NCI-H748 (cell line): ENCODE results near the gene UNC50.
"Not testable (repeated sequence)": the region's sequence is repeated elsewhere in the genome, so short reads cannot be mapped to it uniquely, and the experiment has no call there.

Source experiments
- DNase-seq: peaks from one replicate; lab custom pipeline; 2025; ENCODE audit not compliant: unreplicated experiment; lab: John Stamatoyannopoulos, UW

The UNC50 gene

DNA sequence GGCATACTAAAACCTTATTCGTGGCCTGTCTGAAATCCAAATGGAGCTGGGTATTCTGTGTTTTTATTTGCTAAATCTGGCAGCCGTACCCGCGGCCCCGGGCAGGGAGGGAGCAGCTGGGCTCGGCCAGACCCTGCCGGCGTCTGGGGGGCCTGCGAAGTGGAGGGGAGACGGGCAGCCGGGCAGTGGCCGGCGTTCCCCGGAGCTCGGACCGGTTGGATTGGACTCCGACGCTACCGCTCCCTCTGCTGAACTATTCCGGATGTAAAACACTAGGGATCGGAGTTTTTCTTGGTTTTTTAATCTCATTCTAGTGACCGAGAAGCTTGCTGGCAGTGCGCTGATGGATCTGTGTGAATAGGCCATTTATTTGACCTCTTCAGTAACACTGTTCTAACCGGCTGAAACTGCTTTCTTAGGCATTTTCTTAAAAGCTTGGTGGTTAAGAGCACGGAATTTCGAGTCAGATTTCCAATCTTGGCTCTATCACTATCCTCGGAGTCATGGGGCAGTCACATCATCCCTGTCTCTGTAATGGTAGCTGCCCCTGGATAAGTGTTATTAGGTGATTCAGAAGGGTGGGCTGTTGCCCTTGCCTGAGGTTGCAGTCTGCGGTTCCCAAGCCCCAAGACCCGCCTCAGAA lies 694 bp downstream of the UNC50 start:
- peak; percentile 33 for DNase-seq

- no peak for DNase-seq
Observed at GRCh38 chr2:98614024-98614739, 5.8 kb downstream of the UNC50 start.

- DNase-seq = no peak
Observed at GRCh38 chr2:98615481-98615880, 7.1 kb downstream of the UNC50 start.

- no peak for DNase-seq
Observed at GRCh38 chr2:98617149-98617548, 8.8 kb downstream of the UNC50 start.

- no peak for DNase-seq
Observed at GRCh38 chr2:98623657-98624056, 15.3 kb downstream of the UNC50 start.

GRCh38 chr2:98632351-98632750 lies 24.0 kb downstream of the UNC50 start:
- no peak for DNase-seq

DNA sequence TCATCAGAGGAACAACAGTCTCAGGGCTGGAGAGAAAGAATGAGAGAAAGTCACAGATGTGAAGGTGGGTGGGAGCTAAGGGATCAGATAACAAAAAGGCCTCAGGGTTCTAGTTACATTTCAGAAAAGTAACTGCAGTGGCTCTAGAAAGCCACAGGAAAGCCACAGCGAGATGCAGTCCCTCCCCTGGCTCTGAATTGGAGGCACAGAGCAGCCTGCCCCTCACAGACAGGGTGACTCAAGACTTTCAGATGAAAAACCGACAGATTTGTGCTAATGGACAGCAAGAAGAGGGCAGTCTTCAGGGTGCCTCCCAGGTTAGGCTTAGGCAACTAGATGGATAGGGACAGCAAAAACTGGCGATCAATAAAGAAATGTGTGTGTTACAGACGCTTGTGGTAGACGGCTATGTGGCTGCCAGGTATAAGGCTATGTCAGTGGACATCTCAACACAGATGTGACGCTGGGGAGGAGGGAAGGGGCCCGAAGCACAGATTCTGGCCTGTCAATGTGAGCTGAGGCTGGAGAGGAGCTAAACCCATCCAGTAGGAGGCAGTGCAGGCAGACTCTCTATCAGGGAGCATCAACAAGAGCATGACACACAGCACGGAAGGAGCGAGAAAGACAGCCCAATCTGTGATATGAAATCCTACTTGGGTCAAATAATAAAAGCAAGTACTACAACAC lies 26.2 kb downstream of the UNC50 start:
- DNase-seq = no peak

GRCh38 chr2:98637401-98638147 lies 29.2 kb downstream of the UNC50 start:
- no peak for DNase-seq

DNA sequence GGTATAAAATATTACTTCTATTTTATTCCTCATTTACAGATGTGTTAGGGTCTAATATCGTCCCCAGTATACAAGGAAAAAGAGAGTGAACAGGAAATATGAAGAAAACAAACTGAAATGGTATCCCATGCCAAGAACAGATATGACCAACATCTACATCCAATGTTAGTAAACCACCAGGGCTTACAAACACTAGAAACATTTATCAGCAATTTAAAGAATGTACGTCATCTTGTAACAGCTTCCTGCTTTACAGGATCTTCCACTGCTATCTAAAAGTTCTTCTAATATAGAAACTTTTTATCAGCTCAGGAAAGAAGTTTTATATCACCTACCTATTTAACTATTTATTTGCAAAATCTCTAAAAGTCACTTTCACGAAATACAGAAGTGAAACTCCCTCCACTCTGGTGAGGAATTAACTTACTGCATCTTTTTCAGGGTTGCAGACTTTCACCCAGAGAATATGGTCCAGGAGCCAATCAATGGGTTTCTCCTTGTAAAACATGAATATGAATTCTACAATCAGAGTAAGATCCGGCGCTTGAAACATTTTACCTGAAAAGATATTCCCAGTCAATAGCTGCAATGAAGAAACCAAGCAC lies 35.2 kb downstream of the UNC50 start:
- DNase-seq = no peak

DNA sequence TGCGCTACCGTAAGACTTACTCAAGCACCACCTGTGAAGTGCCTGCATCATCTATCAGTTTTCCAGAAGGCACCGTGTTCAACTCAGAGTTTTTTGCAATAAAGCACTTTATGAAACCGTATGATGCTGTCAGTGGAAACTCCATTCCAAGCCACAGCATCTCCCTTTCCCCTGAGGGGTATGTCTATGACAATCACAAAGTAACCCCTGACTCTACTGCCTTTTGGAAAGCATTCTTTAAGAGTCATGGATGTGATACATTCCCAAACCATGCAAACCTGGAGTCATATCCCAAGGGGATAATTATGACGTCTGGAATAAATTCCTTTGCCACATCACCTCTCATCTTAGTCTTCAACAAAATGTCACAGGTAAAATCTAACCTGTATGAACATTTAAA lies 39.2 kb downstream of the UNC50 start:
- no peak for DNase-seq

DNA sequence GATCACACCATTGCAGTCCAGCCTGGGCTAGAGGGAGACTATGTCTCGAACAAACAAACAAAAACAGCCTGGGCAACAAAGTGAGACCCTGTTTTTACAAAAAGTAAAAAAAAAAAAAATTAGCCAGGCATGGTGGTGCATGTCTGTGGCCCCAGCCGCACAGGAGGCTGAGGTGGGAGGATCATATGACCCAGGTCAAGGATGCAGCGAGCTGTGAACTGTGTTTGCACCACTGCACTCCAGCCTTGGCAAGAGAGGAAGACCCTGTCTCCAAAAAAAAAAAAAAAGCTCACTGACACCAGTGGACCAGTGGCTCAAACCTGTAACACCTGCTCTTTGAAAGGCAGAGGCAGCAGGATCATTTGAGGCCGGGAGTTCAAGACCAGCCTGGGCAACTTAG lies 40.1 kb downstream of the UNC50 start:
- no peak for DNase-seq

DNA sequence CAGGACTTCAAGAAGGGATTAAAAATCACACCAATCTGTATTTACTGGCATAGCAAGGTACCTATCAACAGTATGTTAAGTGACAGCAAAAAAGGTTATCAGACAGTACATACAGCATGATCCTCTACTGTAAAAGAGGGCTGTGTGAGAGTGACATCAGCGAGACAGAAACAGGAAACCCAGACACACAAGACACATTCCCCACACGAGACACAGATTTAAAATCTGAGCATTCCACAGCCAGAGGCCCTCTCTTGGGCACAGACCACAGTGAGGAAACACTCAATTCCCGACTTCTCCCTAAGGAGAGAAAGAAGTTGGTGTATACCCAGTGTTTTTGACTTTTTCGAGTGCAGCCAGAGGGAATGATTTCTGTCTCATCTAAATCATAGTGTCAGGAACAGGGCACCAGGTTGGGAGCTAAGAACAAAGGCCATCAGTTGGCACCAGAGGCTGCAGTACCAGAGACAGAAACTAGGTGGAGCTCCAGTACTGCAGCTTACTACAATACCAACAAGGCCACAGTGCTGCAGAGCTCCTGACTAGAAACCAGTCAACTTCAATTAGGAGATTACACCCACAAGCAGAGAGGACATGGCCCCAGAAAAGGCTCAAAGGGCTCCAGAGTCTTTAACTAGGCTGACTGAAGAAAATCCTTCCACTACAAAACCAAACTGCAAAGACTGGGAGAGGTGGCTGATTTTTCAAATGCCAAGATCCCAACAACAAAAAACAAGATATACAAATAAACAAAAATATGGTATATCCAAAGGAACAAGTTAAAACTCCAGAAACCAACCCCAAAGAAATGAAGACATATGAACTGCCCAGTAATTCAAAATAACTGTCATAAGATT lies 41.0 kb downstream of the UNC50 start:
- DNase-seq = peak; percentile 76

- no peak for DNase-seq
Observed at GRCh38 chr2:98649992-98650375, 41.6 kb downstream of the UNC50 start.

DNA sequence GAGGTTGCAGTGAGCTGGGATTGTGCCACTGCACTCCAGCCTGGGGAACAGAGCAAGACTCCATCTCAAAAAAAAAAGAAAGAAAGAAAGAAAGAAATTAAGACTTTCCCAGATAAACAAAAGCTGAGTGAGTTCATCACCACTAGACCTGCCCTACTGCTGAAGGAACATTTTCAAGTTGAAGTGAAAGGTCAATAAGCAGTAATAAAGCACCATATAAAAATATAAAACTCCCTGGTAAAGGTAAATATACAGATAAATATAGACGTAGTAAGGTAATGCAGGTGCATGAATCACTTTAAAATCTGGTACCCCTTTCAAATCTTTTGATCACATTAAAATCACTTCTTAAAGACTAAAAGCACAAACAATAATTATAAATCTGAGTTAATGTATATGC lies 42.6 kb downstream of the UNC50 start:
- no peak for DNase-seq

GRCh38 chr2:98654699-98655495 lies 46.5 kb downstream of the UNC50 start:
- DNase-seq = peak; percentile 1

GRCh38 chr2:98656800-98657199 lies 48.4 kb downstream of the UNC50 start:
- no peak for DNase-seq

- no peak for DNase-seq
Observed at GRCh38 chr2:98658816-98659490, 50.6 kb downstream of the UNC50 start.

DNA sequence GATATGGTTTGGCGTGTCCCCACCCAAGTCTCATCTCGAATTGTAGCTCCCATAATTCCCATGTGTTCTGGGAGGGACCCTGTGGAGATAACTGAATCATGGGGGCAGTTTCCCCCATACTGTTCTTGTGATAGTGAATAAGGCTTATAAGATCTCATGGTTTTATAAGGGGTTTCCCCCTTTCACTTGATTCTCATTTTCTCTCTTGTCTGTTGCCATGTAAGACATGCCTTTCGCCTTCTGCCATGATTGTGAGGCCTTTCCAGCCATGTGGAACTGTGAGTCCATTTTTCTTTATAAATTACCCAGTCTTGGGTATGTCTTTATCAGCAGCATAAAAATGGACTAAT lies 51.1 kb downstream of the UNC50 start:
- DNase-seq = not testable (repeated sequence)

GRCh38 chr2:98663511-98664090 lies 55.2 kb downstream of the UNC50 start:
- DNase-seq = no peak
